ENCODE results near the gene MARCOL. TPM values are rescaled to one million over a fixed set of nuclear protein-coding genes. Genes with fewer than 3 reads are reported as not detected.

Gene MARCOL
- total RNA-seq = not detected

DNA sequence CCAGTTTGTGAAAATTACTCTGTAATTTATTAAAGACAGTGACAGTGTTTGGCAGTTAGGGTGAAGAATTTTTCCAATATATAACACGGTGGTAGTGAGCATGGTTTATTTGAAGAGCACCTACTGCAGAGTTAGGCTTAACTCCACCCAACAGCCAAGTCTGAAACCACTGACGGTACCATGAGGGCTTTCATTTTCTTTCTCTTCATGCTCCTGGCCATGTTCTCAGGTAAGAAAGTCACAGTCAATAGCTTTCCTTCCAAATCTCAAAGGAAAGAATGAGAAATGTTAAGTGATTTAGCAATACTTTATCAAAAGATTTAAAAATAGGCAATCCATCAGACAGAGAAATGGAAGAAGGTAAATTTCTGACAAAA is at the start of gene MARCOL:
Gene MARCOL, plus strand, starts transcription at position 108 of the 377 bp plus-strand sequence. Its CDS starts 73 bp downstream, at position 181.
- H3K36me3 ChIP-seq = no peaks in the 10 kb centered on the region
- no peaks in the 10 kb centered on the region for H3K4me1 ChIP-seq
- no peak within 1 kb of the TSS for H3K4me3 ChIP-seq
- no peak for TF ChIP-seq POLR2A (IDR thresholded peaks at IDR 0.05)
- TF ChIP-seq CTCF (IDR thresholded peaks at IDR 0.05) = no peak
- no peak for DNase-seq
- no peaks in the 10 kb centered on the region for H3K9me3 ChIP-seq
- H3K27me3 ChIP-seq = no peaks in the 10 kb centered on the region
- H3K27ac ChIP-seq = no peak within 1 kb of the TSS

- no peak overlapping the region for H3K4me3 ChIP-seq
- H3K27ac ChIP-seq = no peak overlapping the region
- no peaks in the 10 kb centered on the region for H3K4me1 ChIP-seq
- no peak for DNase-seq
- TF ChIP-seq POLR2A (IDR thresholded peaks at IDR 0.05) = no peak
- no peak for TF ChIP-seq CTCF (IDR thresholded peaks at IDR 0.05)
- no peaks in the 10 kb centered on the region for H3K9me3 ChIP-seq
- H3K27me3 ChIP-seq = no peaks in the 10 kb centered on the region
- no peaks in the 10 kb centered on the region for H3K36me3 ChIP-seq
Measured at GRCh38 chr5:148191010-148191409, 47.3 kb upstream of the MARCOL start.

DNA sequence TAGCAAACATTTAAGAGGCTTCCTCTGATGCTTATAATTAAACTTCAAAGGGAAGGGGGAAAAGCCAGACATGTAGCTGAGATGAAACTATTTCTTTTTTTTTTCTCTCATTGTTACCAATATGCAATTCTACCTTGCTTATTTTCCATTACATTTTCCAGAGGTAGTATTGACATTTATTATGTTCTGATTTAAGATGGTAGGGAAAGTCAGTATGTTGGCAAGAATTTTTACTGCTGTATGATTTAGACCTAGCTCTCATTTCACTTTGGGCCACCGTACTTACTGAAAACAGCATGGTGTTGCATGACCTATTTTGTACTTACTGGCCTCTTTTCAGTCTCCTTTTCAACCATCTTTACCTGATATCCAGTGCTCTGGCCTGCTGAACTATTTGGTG is 45.1 kb upstream of the MARCOL start:
- DNase-seq = no peak
- Histone ChIP-seq H3K9me3 (no peaks in the 10 kb centered on the region), H3K27me3 (no peaks in the 10 kb centered on the region), H3K27ac (no peak overlapping the region), H3K36me3 (no peaks in the 10 kb centered on the region), H3K4me1 (no peaks in the 10 kb centered on the region), H3K4me3 (no peak overlapping the region)
- TF ChIP-seq POLR2A (IDR thresholded peaks at IDR 0.05) (no peak), CTCF (IDR thresholded peaks at IDR 0.05) (no peak)

DNA sequence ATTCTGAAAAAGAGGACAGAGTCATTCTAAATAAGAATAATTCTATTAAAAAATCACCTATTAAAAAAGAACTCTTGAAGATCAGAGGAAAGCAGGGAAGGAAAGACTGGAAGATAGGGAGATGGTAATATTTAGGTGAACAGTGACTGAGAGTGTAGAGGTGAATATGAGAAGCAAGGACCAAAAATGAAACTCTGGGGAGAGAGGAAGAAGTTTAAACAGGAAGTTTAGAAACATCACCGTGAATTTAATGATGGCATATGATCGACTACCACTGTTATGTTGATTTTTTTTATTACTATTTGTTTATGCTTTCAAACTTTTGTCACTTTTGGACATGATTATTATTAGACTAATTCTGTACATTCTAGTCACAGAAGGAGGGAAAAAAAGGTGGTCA is 37.2 kb upstream of the MARCOL start:
- Histone ChIP-seq H3K27ac (no peak overlapping the region), H3K27me3 (no peaks in the 10 kb centered on the region), H3K4me1 (no peaks in the 10 kb centered on the region), H3K9me3 (no peaks in the 10 kb centered on the region), H3K4me3 (no peak overlapping the region), H3K36me3 (no peaks in the 10 kb centered on the region)
- TF ChIP-seq CTCF (IDR thresholded peaks at IDR 0.05) = no peak
- no peak for TF ChIP-seq POLR2A (IDR thresholded peaks at IDR 0.05)
- DNase-seq = no peak

DNA sequence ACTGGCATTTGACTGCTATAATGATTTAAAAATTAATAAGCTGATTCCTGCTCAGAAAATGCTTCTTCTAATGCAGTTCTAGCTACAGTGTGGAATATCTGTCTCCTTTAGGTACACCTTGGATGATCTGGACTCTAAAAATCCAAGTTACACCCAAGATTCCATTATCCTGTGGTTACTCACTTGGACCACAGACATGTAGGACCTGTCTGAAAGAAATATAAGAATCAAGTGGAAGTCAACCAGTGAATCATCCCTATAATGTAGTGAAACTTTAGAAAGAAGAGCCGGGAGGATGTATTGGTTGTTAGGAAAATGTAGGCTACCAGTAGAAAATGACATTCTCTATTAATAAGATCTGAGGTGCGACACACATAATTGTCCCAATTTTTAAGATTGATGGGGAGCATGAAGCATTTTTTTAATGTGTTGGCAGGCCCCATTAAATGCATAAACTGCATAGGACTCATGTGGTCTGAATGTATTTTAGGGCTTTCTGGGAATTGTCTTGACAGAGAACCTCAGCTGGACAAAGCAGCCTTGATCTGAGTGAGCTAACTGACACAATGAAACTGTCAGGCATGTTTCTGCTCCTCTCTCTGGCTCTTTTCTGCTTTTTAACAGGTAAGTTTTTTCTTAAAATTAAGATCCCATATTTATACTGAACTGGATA is 35.7 kb upstream of the MARCOL start, which contains the start of gene SPINK6:
Gene SPINK6, plus strand, starts transcription at position 512 of the 673 bp plus-strand sequence. Its CDS starts 55 bp downstream, at position 567.
- no peak within 1 kb of the TSS for H3K27ac ChIP-seq
- no peak for DNase-seq
- TF ChIP-seq CTCF (IDR thresholded peaks at IDR 0.05) (no peak), POLR2A (IDR thresholded peaks at IDR 0.05) (no peak)

More for the DNA sequence above, 35.7 kb upstream of the MARCOL start, which contains the start of gene SPINK6:
- Histone ChIP-seq H3K36me3 (no peaks in the 10 kb centered on the region), H3K4me3 (no peak within 1 kb of the TSS), H3K4me1 (no peaks in the 10 kb centered on the region), H3K27me3 (no peaks in the 10 kb centered on the region), H3K9me3 (no peaks in the 10 kb centered on the region)
